GM21529 (cell line): ENCODE results near the gene ANAPC4.

ENCODE experiments used
- ATAC-seq: cut with Tn5 transposase; IDR thresholded peaks from one replicate; pipeline ENCODE4 v1.9.1; 2021; ENCODE audit not compliant: unreplicated experiment

Gene ANAPC4

GRCh38 chr4:25377572-25378436 lies 741 bp downstream of the ANAPC4 start:
- peak; percentile 5 for ATAC-seq

GRCh38 chr4:25378437-25378743 lies 1.3 kb downstream of the ANAPC4 start:
- no peak for ATAC-seq

GRCh38 chr4:25379591-25379990 lies 2.5 kb downstream of the ANAPC4 start:
- ATAC-seq, result no peak

GRCh38 chr4:25383647-25384046 lies 6.6 kb downstream of the ANAPC4 start:
- ATAC-seq, result no peak

DNA sequence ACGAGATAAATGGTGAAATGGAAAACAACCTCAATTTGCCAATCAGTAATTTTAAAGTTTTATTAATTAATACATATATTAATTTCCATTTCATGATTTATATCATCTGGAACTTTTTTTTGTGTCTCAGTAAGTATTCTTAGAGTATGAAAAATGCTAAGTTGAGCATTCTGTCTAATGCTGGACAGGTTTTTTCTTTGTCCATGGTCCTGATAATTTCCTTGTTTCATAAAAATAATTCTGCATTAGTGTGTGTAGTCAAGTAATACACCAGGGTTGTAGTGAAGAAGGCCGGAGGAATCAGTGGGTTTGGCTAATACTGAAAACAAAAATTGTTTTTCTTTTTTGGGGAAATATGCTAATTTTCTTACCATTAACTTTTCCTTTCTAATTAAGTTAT lies 9.9 kb downstream of the ANAPC4 start:
- ATAC-seq, result no peak

- no peak for ATAC-seq
Measured at GRCh38 chr4:25397305-25397704, 20.2 kb downstream of the ANAPC4 start.

GRCh38 chr4:25399510-25399909 lies 22.4 kb downstream of the ANAPC4 start:
- no peak for ATAC-seq

GRCh38 chr4:25401066-25401465 lies 24.0 kb downstream of the ANAPC4 start:
- ATAC-seq, result no peak

GRCh38 chr4:25402521-25402920 lies 25.5 kb downstream of the ANAPC4 start:
- ATAC-seq, result no peak

- no peak for ATAC-seq
Measured at GRCh38 chr4:25403699-25404098, 26.6 kb downstream of the ANAPC4 start.

DNA sequence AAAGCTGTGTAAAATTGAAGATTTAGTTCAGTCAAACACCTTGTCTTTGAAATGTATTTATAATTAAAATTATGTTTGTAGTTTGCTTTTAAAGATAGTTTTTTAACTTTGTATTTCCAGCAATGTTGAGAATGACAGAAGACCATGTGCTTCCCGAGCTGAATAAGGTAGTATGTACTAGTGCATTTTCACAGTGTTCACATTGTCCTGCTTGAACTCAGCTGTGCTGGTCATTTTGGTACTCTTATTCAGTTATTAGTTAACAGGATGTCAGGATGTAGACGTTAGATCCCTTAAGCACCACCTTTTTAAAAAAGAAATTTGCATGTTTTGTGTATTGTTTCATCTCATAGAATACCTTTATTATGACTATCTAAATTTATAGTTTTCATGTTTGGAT lies 28.4 kb downstream of the ANAPC4 start:
- no peak for ATAC-seq

DNA sequence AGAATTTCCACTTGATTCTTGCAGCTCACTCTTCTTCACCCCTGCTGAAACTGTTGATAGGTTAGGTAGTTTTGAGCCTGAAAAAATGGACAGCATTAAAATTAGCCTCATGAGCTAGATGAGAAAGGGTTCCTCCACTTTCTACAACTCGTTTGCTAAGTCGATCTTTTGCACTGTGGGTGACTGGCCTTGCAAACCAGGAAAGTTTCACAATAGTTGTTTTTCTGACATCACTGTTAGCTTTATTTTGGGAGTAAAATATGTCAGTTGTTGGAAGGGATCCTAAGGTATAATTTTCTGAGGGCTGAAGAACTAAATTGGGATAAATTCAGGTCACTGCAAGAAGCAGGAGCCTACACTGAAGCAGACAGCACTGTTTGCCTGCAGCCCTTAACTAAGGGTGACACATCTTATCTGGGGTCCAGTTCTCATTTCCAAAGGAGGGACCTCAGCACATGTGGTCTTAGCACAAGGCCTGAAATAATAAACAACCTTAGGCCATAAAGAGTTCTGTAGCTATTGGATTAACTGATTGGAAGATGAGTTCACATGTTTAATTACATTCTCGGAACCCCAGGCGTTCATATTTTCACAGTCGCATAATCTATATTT lies 29.1 kb downstream of the ANAPC4 start:
- no peak for ATAC-seq

DNA sequence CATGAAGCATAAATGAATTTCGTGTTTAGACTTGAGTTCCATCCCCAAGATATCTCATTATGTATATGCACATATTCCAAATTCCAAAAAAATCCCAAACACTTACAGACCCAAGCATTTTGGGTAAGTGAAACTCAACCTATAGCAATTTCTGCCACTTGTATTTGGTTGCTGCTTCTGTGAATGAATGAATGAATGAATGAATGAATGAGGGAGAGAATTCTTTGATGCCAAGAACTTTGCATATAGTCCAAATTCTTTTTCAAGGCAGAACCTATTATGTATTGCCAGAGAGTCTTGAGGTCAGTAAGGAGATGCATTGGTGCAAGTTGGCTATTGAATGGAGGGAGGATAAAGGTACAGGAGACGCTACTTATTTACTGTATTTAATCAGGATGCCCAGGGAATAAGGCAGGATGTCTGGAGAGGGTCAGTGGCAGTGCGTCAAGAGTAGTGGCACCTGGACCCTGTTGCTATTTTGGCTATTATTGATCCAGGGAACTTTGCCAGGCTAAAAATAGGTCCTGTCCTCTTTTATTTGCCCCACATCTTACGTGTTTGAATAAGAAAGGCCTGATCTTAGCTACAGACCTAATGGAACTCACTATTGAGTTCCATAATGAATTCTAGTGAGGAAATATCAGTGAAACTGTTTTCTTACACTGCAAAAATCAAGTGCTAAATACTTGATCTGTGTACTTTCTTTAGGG lies 33.9 kb downstream of the ANAPC4 start:
- no peak for ATAC-seq

GRCh38 chr4:25413261-25413660 lies 36.2 kb downstream of the ANAPC4 start:
- no peak for ATAC-seq

DNA sequence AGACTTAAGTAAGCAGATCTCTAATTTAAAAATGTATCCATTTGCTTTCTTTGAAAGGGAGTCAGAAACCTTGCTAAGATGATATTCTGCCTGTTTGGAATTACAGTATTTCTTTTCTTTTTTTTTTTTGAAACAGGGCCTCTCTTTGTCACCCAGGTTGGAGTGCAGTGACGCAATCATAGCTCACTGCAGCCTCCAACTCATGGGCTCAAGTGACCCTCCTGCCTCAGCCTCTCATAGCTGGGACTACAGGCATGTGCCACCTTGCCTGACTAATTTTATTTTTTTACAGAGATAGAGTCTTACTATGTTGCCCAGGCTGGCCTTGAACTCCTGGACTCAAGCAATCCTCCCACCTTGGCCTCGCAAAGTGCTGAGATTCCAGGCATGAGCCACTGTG lies 40.0 kb downstream of the ANAPC4 start:
- no peak for ATAC-seq

DNA sequence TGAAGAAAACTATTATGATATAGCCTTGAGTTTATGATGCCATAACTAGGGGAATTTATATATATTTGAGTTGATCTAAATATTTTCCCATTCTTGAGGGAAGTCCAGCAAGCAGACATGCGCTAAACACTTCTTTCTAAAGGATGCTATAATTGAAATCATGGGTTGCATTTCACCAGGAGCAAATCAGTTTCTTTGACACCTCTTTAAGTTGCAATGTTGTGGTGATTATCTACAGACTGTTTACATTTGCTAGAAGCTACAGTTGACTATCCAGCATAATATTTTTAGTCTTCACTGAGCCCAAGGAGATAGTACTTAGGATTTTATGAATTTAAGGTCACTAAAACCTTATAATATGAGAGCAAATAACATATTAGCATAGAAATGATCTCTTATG lies 43.9 kb downstream of the ANAPC4 start:
- no peak for ATAC-seq

GRCh38 chr4:25421816-25422525 lies 44.9 kb downstream of the ANAPC4 start:
- no peak for ATAC-seq

DNA sequence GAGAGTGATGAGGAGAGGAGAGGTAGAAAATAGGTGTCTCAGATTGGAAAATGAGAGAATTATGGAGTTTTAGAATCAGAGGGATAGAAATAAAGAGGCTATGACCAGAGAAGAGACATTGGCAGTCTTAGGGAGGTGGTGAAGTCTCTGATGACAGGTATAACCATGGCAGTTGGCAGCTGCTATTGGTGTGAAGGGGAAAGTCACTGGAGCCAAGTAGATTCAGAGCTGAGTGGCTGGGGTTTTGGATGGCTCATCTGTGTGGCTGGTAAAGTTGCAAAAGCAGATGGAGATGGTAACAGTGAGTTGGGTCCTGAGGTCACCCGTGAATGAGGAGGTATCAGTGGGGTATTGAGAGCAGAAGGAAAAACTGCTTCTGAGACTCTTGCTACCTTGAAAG lies 46.5 kb downstream of the ANAPC4 start:
- no peak for ATAC-seq

DNA sequence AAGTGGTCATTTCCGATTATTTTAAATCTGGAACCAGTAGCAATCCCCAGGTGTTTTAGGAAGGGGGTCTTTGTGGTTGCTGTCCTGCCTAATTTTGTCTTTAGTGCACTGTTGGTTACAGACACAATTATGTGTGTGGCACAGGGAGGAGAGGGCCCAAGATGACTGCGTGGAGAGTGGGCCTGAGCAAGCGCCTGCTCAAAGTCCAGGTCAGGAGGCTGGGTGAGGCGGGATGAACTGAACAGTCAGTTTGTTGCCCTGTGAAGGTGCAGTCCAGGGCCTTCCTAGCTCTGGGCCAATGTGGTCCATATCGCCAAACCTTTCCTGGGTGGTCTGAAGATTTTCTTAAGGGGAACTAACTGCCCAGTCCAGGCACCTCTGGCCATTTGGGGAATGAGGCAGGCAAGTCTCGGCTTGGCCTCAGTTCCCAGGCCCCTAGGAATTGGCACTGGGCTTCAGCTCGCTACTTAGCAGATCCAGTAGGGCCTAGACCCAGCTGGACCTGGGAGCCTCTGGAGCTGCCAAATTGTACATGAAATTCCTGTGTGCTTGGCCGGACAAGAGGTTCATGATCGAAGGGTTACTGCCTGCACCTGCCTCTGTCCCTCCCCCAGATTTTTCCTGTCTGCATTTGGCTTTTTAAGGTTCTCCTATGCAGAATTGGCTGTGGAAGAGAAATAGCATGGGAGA lies 47.6 kb downstream of the ANAPC4 start:
- no peak for ATAC-seq

DNA sequence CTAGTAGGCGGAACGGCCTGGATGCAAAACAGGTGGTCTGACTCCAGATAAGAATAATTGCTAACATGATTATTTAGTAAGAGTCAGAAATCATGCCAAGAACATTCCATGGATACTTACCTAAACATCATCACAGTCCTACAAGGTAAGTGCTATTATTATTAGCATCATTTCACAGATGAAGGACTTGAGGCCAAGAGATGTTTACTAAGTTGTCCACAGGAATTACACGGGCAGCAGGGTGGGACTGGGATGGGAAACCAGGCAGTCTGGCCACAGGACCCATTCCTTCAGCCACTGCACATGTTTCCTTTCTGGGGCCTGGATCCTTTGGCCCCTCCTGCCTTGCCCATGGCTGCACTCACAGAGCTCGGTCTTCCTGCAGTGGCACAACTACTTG lies 48.3 kb downstream of the ANAPC4 start:
- no peak for ATAC-seq

GRCh38 chr4:25427871-25428270 lies 50.8 kb downstream of the ANAPC4 start:
- ATAC-seq, result no peak
